HL-60 (cell line): Measurements from ENCODE around the gene TRAIP.

ENCODE experiments used
- DNase-seq, 2 experiments: peaks; one replicate each; pipeline ENCODE4 v3.0.0-alpha.2; 2010 to 2020; ENCODE audit warnings: low read depth in 1 of 2, low spot score in 1 of 2
- H3K27ac ChIP-seq: fragments of 250-450 bp; sonication (Bioruptor Pico); replicated peaks from 2 replicates; pipeline ENCODE4 v1.5.1; 2020; ENCODE audit warnings: mild to moderate bottlenecking, moderate library complexity
- H3K27me3 ChIP-seq: fragments of 250-450 bp; sonication (Bioruptor Pico); 2 replicates; pipeline ENCODE4 v1.5.1; 2021; ENCODE audit warnings: mild to moderate bottlenecking, moderate library complexity; ENCODE audit not compliant: insufficient read depth, poor library complexity, severe bottlenecking
- H3K4me3 ChIP-seq: replicated peaks from 2 replicates; pipeline ENCODE4 v1.5.1; 2011; ENCODE audit warnings: mild to moderate bottlenecking, control low read depth, low read length; ENCODE audit not compliant: insufficient read depth
- GABPA ChIP-seq: IDR thresholded peaks from 2 replicates; pipeline ENCODE4 v1.6.1; 2012; ENCODE audit warnings: low read depth
- POLR2AphosphoS5 ChIP-seq: IDR thresholded peaks from 2 replicates; pipeline ENCODE4 v1.6.1; 2012; ENCODE audit warnings: low read depth
- SPI1 ChIP-seq: IDR thresholded peaks from 2 replicates; pipeline ENCODE4 v1.6.1; 2012; ENCODE audit warnings: low read depth, mild to moderate bottlenecking, borderline replicate concordance
- TF ChIP-seq, protein P1 (sequence below): IDR thresholded peaks from one replicate; pipeline ENCODE4 v1.5.1; 2011; ENCODE audit warnings: low read length, control low read depth, inconsistent platforms; ENCODE audit not compliant: insufficient read depth
- TF ChIP-seq, protein P2 (sequence below): IDR thresholded peaks from 2 replicates; pipeline ENCODE4 v1.6.1; 2012; ENCODE audit warnings: low read depth; ENCODE audit not compliant: insufficient replicate concordance

Gene TRAIP

DNA sequence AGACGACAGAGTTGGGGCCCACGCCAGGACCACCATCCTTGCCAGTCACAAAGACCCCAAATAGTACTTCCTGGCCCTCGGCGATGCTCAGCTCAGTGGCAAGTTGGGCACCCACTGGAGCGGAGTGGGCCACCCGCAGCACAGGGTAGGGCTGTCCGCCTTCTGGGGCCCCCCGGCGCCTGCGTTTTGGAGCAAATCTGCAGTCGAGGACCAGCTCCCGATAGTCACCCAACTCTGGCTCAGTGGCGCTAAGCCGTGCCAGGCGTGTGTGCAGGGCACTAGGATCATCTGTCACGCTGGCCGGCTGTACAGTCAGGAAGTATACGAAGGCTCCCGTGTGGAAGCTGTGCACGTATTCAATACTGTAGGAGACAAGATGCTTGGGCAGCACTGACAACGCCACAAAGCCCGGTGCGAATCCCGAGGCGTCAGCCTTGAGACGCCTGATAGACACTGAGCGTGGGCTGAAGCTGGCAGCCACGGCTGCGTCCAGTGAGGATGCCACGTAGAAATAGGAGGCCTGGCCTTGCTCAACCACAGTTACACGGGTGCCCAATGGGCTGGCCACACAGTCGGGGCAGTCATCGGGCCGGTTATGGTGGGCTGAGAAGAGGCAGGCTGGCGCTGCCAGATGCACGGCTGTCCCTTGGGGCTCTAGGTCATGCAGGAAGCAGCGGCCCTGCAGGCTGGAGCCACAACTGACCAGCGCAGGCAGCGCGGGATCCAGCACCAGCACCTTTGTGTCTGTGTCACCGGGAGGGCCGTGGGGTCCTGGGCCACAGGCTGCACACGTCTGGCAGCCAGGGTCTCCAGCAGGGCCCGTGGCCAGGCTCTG, 46.4 kb upstream of the TRAIP start:
- Histone ChIP-seq H3K27ac (no peak overlapping the region), H3K4me3 (no peak overlapping the region), H3K27me3 (peaks cover 2% of the 10 kb centered on the region)
- TF ChIP-seq, protein P1, sequence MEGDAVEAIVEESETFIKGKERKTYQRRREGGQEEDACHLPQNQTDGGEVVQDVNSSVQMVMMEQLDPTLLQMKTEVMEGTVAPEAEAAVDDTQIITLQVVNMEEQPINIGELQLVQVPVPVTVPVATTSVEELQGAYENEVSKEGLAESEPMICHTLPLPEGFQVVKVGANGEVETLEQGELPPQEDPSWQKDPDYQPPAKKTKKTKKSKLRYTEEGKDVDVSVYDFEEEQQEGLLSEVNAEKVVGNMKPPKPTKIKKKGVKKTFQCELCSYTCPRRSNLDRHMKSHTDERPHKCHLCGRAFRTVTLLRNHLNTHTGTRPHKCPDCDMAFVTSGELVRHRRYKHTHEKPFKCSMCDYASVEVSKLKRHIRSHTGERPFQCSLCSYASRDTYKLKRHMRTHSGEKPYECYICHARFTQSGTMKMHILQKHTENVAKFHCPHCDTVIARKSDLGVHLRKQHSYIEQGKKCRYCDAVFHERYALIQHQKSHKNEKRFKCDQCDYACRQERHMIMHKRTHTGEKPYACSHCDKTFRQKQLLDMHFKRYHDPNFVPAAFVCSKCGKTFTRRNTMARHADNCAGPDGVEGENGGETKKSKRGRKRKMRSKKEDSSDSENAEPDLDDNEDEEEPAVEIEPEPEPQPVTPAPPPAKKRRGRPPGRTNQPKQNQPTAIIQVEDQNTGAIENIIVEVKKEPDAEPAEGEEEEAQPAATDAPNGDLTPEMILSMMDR: no peak
- TF ChIP-seq SPI1 (no peak), GABPA (no peak), POLR2AphosphoS5 (no peak)
- TF ChIP-seq, protein P2, sequence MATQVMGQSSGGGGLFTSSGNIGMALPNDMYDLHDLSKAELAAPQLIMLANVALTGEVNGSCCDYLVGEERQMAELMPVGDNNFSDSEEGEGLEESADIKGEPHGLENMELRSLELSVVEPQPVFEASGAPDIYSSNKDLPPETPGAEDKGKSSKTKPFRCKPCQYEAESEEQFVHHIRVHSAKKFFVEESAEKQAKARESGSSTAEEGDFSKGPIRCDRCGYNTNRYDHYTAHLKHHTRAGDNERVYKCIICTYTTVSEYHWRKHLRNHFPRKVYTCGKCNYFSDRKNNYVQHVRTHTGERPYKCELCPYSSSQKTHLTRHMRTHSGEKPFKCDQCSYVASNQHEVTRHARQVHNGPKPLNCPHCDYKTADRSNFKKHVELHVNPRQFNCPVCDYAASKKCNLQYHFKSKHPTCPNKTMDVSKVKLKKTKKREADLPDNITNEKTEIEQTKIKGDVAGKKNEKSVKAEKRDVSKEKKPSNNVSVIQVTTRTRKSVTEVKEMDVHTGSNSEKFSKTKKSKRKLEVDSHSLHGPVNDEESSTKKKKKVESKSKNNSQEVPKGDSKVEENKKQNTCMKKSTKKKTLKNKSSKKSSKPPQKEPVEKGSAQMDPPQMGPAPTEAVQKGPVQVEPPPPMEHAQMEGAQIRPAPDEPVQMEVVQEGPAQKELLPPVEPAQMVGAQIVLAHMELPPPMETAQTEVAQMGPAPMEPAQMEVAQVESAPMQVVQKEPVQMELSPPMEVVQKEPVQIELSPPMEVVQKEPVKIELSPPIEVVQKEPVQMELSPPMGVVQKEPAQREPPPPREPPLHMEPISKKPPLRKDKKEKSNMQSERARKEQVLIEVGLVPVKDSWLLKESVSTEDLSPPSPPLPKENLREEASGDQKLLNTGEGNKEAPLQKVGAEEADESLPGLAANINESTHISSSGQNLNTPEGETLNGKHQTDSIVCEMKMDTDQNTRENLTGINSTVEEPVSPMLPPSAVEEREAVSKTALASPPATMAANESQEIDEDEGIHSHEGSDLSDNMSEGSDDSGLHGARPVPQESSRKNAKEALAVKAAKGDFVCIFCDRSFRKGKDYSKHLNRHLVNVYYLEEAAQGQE: no peak
- no peak for DNase-seq

DNA sequence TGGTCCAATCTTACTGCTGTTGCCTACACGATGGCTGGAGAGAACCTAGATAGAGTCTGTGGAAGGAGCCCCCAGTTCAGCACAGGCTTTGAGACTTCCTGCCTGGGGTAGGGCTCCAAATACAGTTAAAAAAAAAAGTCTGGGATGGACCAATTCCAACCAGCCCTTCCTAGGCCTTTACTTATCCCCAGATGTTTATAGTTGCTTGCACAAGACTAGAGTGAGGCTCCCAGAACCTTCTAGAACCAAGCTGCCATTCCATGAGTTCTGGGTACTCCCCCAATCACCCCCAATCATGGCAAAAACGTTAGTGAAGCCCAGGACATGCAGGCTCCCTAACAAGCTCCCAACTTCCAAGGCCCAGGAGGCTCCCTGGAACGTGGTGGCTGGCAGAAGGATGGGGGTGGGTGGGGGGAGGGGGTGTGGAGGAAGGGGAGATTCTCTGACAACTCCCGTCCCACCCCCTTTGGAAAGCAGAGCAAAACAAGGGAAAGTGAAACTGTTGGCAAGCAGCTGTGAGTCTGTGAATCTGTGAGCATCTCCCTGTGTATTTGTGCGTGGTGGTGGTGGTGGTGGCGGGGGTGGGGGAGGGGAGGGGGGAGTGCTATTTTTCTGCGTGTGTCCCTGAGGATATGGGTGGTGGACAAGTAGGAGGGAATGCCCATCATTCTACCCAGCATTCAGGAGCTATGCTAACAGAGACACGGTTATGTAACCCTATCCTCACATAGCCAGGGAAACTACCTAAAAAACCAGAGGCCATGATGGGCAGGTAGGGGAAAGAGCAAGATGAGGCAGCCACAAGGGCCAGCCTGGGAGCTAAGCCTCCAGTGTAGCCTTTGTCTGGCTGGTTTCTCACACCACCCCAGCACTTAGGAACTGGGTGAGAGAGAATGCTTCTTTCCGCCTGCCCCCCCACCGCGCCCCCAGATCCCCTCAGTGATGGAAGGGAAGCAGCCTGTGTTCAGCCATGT, 45.3 kb upstream of the TRAIP start:
- TF ChIP-seq, protein P1: no peak
- TF ChIP-seq POLR2AphosphoS5 (no peak), SPI1 (no peak), GABPA (no peak)
- TF ChIP-seq, protein P2: no peak
- Histone ChIP-seq H3K4me3 (no peak overlapping the region), H3K27me3 (peaks cover 2% of the 10 kb centered on the region), H3K27ac (no peak overlapping the region)
- DNase-seq: no peak

DNA sequence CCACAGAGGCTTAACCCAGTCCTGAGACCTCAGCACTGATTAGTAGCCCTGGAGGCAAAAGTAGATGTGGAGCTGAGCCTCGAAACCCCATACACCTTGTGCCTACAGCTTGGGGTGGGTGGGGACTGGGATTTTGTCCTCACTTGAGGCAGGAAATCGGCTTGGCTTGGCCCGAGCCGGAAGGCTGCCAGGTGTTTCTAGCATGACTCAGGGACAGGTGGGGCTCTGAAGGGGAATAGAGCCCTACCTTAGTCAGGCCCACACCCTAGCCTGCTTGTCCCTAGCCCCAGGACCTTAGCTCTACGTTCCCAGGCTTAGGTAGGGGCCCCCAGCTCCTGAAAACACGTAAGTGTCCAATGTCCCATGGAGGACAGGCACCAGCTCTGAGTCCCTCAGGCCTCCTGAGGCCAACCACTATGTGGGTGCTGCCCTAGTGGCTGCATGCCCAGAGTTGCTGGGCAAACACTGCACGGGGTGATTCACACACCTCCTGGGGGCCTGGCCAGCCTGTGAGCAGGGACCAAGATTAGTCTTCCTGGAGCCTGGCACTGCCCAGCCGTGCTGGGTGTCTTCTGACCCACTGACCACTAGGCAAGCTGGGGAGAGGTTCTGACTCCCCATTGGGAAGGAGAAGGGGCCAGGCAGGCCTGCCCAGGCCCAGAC, 44.3 kb upstream of the TRAIP start:
- TF ChIP-seq SPI1 (no peak), POLR2AphosphoS5 (no peak), GABPA (no peak)
- TF ChIP-seq, protein P2: no peak
- TF ChIP-seq, protein P1: no peak
- Histone ChIP-seq H3K4me3 (no peak overlapping the region), H3K27me3 (peaks cover 2% of the 10 kb centered on the region), H3K27ac (no peak overlapping the region)
- DNase-seq: no peak
